K562 (cell line): ENCODE results near the gene PPP2R3C. TPM values are rescaled to one million over a fixed set of nuclear protein-coding genes. Genes with fewer than 3 reads are reported as not detected.

Experiments
- ATF2 ChIP-seq: sonication (generic); formaldehyde crosslinking; IDR thresholded peaks from 2 replicates; pipeline ENCODE4 v1.8.1; 2022; ENCODE audit warnings: missing genetic modification reagents
- BDP1 ChIP-seq: IDR thresholded peaks from 3 replicates; pipeline ENCODE4 v1.6.1; 2011; ENCODE audit not compliant: insufficient read length, insufficient read depth
- CREB1 ChIP-seq, 2 experiments: sonication (generic) in 1 of 2; formaldehyde crosslinking in 1 of 2; IDR thresholded peaks; 2 replicates each; pipeline versions ENCODE4 v1.6.1 to v1.8.0; 2012 to 2022; ENCODE audit warnings: inconsistent platforms in 1 of 2, mild to moderate bottlenecking in 1 of 2, missing genetic modification reagents in 1 of 2, moderate library complexity in 1 of 2
- CTBP1 ChIP-seq: fragments of 450-650 bp; IDR thresholded peaks from 2 replicates; pipeline ENCODE4 v1.6.1; 2016; ENCODE audit warnings: borderline replicate concordance
- ELK3 ChIP-seq: fragments of 450-650 bp; formaldehyde crosslinking; IDR thresholded peaks from 2 replicates; pipeline ENCODE4 v1.4.0; 2020; ENCODE audit warnings: mild to moderate bottlenecking
- ESRRA ChIP-seq: fragments of 450-650 bp; IDR thresholded peaks from 2 replicates; pipeline ENCODE4 v1.6.1; 2014; ENCODE audit warnings: low read depth, mild to moderate bottlenecking, moderate library complexity, borderline replicate concordance
- FOXA1 ChIP-seq: fragments of 450-650 bp; IDR thresholded peaks from 2 replicates; pipeline ENCODE4 v1.6.1; 2016; ENCODE audit warnings: mild to moderate bottlenecking, borderline replicate concordance
- FOXP1 ChIP-seq: sonication (generic); formaldehyde crosslinking; IDR thresholded peaks from 2 replicates; pipeline ENCODE4 v1.8.0; 2022; ENCODE audit warnings: mild to moderate bottlenecking, missing genetic modification reagents
- JUN ChIP-seq, 2 experiments: sonication (generic) in 1 of 2; formaldehyde crosslinking in 1 of 2; IDR thresholded peaks; 2 replicates each; pipeline versions ENCODE4 v1.6.1 to v1.8.0; 2012 to 2022; ENCODE audit warnings: borderline replicate concordance in 2 of 2, mild to moderate bottlenecking in 2 of 2, improper control_type of control experiment in 1 of 2, low read depth in 1 of 2, low read length in 1 of 2, missing genetic modification reagents in 1 of 2
- MAX ChIP-seq: sonication (generic); formaldehyde crosslinking; IDR thresholded peaks from 2 replicates; pipeline ENCODE4 v1.9.0; 2022; ENCODE audit warnings: mild to moderate bottlenecking, missing genetic modification reagents
- PML ChIP-seq: IDR thresholded peaks from 2 replicates; pipeline ENCODE4 v1.6.1; 2012; ENCODE audit warnings: low read length, inconsistent platforms
- POLR2G ChIP-seq: fragments of 200-400 bp; formaldehyde crosslinking; IDR thresholded peaks from 2 replicates; pipeline ENCODE4 v1.6.1; 2017; ENCODE audit warnings: low read depth, mild to moderate bottlenecking, antibody characterized with exemption, low read length, moderate library complexity
- POLR2H ChIP-seq: IDR thresholded peaks from 2 replicates; pipeline ENCODE4 v1.6.1; 2016; ENCODE audit warnings: missing genetic modification characterization, low read depth, mild to moderate bottlenecking, control low read depth, missing compliant biosample characterization, moderate library complexity
- SAFB ChIP-seq: fragments of 200-400 bp; formaldehyde crosslinking; IDR thresholded peaks from 2 replicates; pipeline ENCODE4 v1.6.1; 2017; ENCODE audit warnings: low read depth, low read length, borderline replicate concordance
- SRSF7 ChIP-seq: fragments of 200-400 bp; formaldehyde crosslinking; optimal IDR thresholded peaks from 2 replicates; pipeline ENCODE3; 2017; ENCODE audit warnings: mild to moderate bottlenecking, low read depth, low read length
- TAL1 ChIP-seq: fragments of 450-650 bp; IDR thresholded peaks from 2 replicates; pipeline ENCODE4 v1.6.1; 2016; ENCODE audit warnings: mild to moderate bottlenecking
- YY1 ChIP-seq, 3 experiments: IDR thresholded peaks; 2 replicates each; pipeline ENCODE4 v1.6.1; 2011; ENCODE audit warnings: low read length in 2 of 3, mild to moderate bottlenecking in 2 of 3, moderate library complexity in 2 of 3, borderline replicate concordance in 1 of 3, control low read depth in 1 of 3, low read depth in 1 of 3; ENCODE audit not compliant: insufficient read depth in 3 of 3, insufficient replicate concordance in 2 of 3, control insufficient read depth in 1 of 3, insufficient read length in 1 of 3; ENCODE audit errors: extremely low read depth in 1 of 3
- ZBTB9 ChIP-seq: fragments of 450-650 bp; formaldehyde crosslinking; IDR thresholded peaks from 2 replicates; pipeline ENCODE4 v1.4.0; 2020; ENCODE audit warnings: mild to moderate bottlenecking, moderate library complexity
- ZNF263 ChIP-seq: sonication (generic); formaldehyde crosslinking; IDR thresholded peaks from 2 replicates; pipeline ENCODE4 v1.8.0; 2022; ENCODE audit warnings: mild to moderate bottlenecking, missing genetic modification reagents, borderline replicate concordance
- ZNF384 ChIP-seq: IDR thresholded peaks from 2 replicates; pipeline ENCODE4 v1.6.1; 2012; ENCODE audit warnings: low read depth, low read length, improper control_type of control experiment
- polyA plus RNA-seq, 8 experiments: library from polyadenylated mRNA; depleted of rRNA in 4 of 8; stranded (reverse) in 5 of 8; unstranded in 3 of 8; fragments of >200 nt; fragmentation: Nextera tagmentation in 2 of 8; fragmentation: Illumina TruSeq in 1 of 8; extraction: Ambion mirVana in 2 of 8; extraction: Trizol in 1 of 8; gene quantifications; 2 replicates each; pipeline versions ENCODE4 v1.2.1 to v1.2.3, GENCODE V29; 2011 to 2014; ENCODE audit warnings: inconsistent platforms in 1 of 8, missing spikeins in 1 of 8
- total RNA-seq, 7 experiments: library from RNA; depleted of rRNA in 6 of 7; stranded (reverse); fragments of >200 nt in 6 of 7; fragmentation: Illumina TruSeq in 2 of 7; extraction: Trizol in 2 of 7; gene quantifications; 2 replicates each; pipeline versions ENCODE4 v1.2.1 to v1.2.3, GENCODE V29; 2011 to 2021; ENCODE audit warnings: low replicate concordance in 1 of 7
- TF ChIP-seq, protein P1 (sequence below): sonication (generic); formaldehyde crosslinking; IDR thresholded peaks from 2 replicates; pipeline ENCODE4 v1.8.0; 2022; ENCODE audit warnings: missing genetic modification reagents, mild to moderate bottlenecking, moderate library complexity, borderline replicate concordance

The PPP2R3C gene
- total and polyA plus RNA-seq, 9 of the 15 experiments (the other 6 are each of a cell fraction or from before 2014, with no cell fraction given): 14.7 to 43.3 (median 22.7) TPM

DNA sequence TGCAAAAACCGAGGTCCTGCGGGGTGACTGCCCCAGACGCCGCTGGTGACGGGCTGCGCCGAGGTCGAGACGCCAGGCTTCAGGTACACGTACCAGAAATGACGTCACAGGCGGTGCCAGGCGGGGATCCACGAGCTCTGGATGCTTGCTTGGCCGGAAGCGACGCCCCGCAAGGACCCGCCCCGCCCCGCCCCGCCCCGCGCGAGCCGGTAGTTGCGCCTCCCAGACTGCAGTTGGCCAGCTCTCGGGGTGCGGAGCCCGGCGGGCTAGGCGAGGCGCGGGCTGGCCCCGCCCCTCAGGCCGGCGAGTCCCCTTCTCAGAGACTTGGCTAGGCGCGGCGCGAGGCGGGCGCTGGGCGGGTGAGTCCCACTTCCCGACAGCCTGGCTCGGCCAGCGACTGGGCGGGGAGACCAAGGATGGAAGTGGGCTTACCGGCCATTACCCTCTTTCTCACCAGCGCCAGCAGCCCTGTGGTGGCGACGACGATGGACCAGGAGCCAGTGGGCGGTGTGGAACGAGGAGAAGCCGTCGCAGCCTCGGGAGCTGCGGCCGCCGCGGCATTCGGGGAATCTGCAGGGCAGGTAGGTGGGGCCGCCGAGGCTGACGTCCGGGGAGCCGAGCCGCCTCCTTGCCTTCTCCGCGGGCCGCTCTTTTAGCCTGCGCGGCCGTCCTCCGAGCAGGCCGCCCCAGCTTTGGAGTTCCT is 75.6 kb downstream of the PPP2R3C start, which contains the start of gene FAM177A1 (continued):
- TF ChIP-seq ELK3 (CRISPR knock-in tag) (no peak), POLR2G (peak; percentile 93), ZBTB9 (CRISPR knock-in tag) (no peak), FOXA1 (no peak), ESRRA (peak; percentile 8; the same call in 1 of the 2 replicates), MAX (CRISPR knock-in tag) (no peak; the same call in 1 of the 2 replicates), PML (0 out of 2 replicates have a peak, but pooled peaks have one; percentile 35), CTBP1 (peak; percentile 76), SRSF7 (no peak), JUN (IDR thresholded peaks at IDR 0.05; ENCODE audit: borderline replicate concordance, low read depth, low read length) (peak; percentile 42; the same call in 1 of the 2 replicates), JUN (CRISPR knock-in tag; IDR thresholded peaks at IDR 0.05; ENCODE audit: borderline replicate concordance) (no peak), TAL1 (no peak), SAFB (0 out of 2 replicates have a peak, but pooled peaks have one; percentile 23), YY1 (IDR thresholded peaks at IDR 0.05; ENCODE audit: borderline replicate concordance in 1 of 3, control insufficient read depth in 1 of 3, extremely low read depth in 1 of 3, insufficient read depth in 3 of 3, insufficient read length in 1 of 3, insufficient replicate concordance in 2 of 3, low read depth in 1 of 3, low read length in 2 of 3) (peak in 2 of 3 experiments; percentile 20 to 56), POLR2H (tag) (peak; percentile 65; the same call in 1 of the 2 replicates), ZNF263 (0 out of 2 replicates have a peak, but pooled peaks have one; percentile 2), ZNF384 (no peak), ATF2 (peak; percentile 68), CREB1 (IDR thresholded peaks at IDR 0.05) (peak; percentile 86), CREB1 (CRISPR knock-in tag; IDR thresholded peaks at IDR 0.05) (peak; percentile 90), FOXP1 (CRISPR knock-in tag) (no peak), BDP1 (no peak)
- TF ChIP-seq, protein P1, sequence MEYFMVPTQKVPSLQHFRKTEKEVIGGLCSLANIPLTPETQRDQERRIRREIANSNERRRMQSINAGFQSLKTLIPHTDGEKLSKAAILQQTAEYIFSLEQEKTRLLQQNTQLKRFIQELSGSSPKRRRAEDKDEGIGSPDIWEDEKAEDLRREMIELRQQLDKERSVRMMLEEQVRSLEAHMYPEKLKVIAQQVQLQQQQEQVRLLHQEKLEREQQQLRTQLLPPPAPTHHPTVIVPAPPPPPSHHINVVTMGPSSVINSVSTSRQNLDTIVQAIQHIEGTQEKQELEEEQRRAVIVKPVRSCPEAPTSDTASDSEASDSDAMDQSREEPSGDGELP (CRISPR knock-in tag): peak; percentile 59; the same call in 1 of the 2 replicates
